Endothelial cell of umbilical vein (primary cell): Measurements from ENCODE around the gene SLC25A19. TPM values are rescaled to one million over a fixed set of nuclear protein-coding genes. Genes with fewer than 3 reads are reported as not detected.
A peak's percentile ranks its signal among the peaks of the same experiment; 100 is the strongest.

Experiments
- BruUV-seq: library from RNA; stranded (reverse); fragments of 400-500 nt; replicated peaks from 2 replicates; lab custom pipeline; 2021; lab: Mats Ljungman, UMichigan
- CTCF ChIA-PET: fragments of 300-600, 350-600 bp; sonication (Branson Sonifier 250); formaldehyde crosslinking; loops from one replicate; lab custom pipeline; 2021; ENCODE audit warnings: antibody characterized with exemption, inconsistent platforms; lab: Charles Lee
- POLR2A ChIA-PET: fragments of 300-600, 350-600 bp; sonication (Branson Sonifier 250); formaldehyde crosslinking; loops from one replicate; lab custom pipeline; 2021; ENCODE audit warnings: antibody characterized with exemption, inconsistent platforms; lab: Charles Lee
- DNase-seq: peaks from one replicate; pipeline ENCODE4 v3.0.0-alpha.2; 2011; ENCODE audit warnings: low read depth, low spot score
- FAIRE-seq: peaks from 2 replicates; lab custom pipeline; 2011; peaks lifted over from hg19 to GRCh38; lab: Jason Lieb, UNC
- H2AFZ ChIP-seq: 2 replicates; pipeline ENCODE4 v1.6.0; 2012; ENCODE audit warnings: low read depth, low read length, control low read depth, inconsistent platforms
- H3K27ac ChIP-seq: 2 replicates; pipeline ENCODE4 v1.5.1; 2011; ENCODE audit warnings: low read depth, mild to moderate bottlenecking, control low read depth, low read length, moderate library complexity; ENCODE audit not compliant: insufficient read depth
- H3K27me3 ChIP-seq, 2 experiments: 2 replicates each; pipeline versions ENCODE4 v1.6.0 to v1.6.1; 2011; ENCODE audit warnings: low read length in 2 of 2, mixed read lengths in 1 of 2; ENCODE audit not compliant: control insufficient read depth in 2 of 2, insufficient read depth in 2 of 2
- H3K36me3 ChIP-seq, 2 experiments: 2 replicates in 1 of 2; 3 replicates in 1 of 2; pipeline ENCODE4 v1.5.1; 2011; ENCODE audit warnings: low read length in 2 of 2, mild to moderate bottlenecking in 1 of 2, moderate library complexity in 1 of 2; ENCODE audit not compliant: control insufficient read depth in 2 of 2, insufficient read depth in 2 of 2; ENCODE audit errors: extremely low read depth in 1 of 2
- H3K4me1 ChIP-seq: 3 replicates; pipeline ENCODE4 v1.5.1; 2011; ENCODE audit warnings: mild to moderate bottlenecking, low read length; ENCODE audit not compliant: control insufficient read depth, insufficient read depth; ENCODE audit errors: extremely low read depth
- H3K4me2 ChIP-seq: 2 replicates; pipeline ENCODE4 v1.6.1; 2011; ENCODE audit warnings: low read length, control low read depth, mixed read lengths; ENCODE audit not compliant: insufficient read depth
- H3K4me3 ChIP-seq, 3 experiments: fragments of 200-600 bp in 1 of 3; sonication (generic), shearing (Covaris generic) in 1 of 3; replicated peaks in 1 of 3; 2 replicates each; pipeline ENCODE4 v1.5.1; 2011 to 2016; ENCODE audit warnings: control low read depth in 3 of 3, low read length in 3 of 3, mild to moderate bottlenecking in 2 of 3, inconsistent platforms in 1 of 3, low read depth in 1 of 3, moderate library complexity in 1 of 3; ENCODE audit not compliant: insufficient read depth in 1 of 3
- H3K79me2 ChIP-seq: 2 replicates; pipeline ENCODE4 v1.6.0; 2012; ENCODE audit warnings: low read length, inconsistent platforms; ENCODE audit not compliant: control insufficient read depth, insufficient read depth
- H3K9ac ChIP-seq: replicated peaks from 2 replicates; pipeline ENCODE3; 2011; ENCODE audit warnings: low read length, control low read depth; ENCODE audit not compliant: insufficient read depth; ENCODE audit errors: extremely low read depth
- H3K9me1 ChIP-seq: replicated peaks from 3 replicates; pipeline ENCODE4 v1.6.0; 2011; ENCODE audit warnings: mild to moderate bottlenecking, low read length; ENCODE audit not compliant: control insufficient read depth, insufficient read depth; ENCODE audit errors: extremely low read depth
- H3K9me3 ChIP-seq: replicated peaks from 2 replicates; pipeline ENCODE4 v1.5.1; 2012; ENCODE audit warnings: low read length, inconsistent platforms; ENCODE audit not compliant: control insufficient read depth, insufficient read depth
- H4K20me1 ChIP-seq: replicated peaks from 2 replicates; pipeline ENCODE3; 2011; ENCODE audit warnings: mild to moderate bottlenecking, low read length; ENCODE audit not compliant: control insufficient read depth, insufficient read depth; ENCODE audit errors: extremely low read depth
- EZH2 ChIP-seq: IDR thresholded peaks from 2 replicates; pipeline ENCODE4 v1.6.1; 2012; ENCODE audit warnings: borderline replicate concordance, low read depth, mild to moderate bottlenecking, moderate library complexity, low read length, inconsistent platforms; ENCODE audit not compliant: severe bottlenecking
- FOS ChIP-seq: IDR thresholded peaks from 2 replicates; pipeline ENCODE4 v1.6.1; 2011; ENCODE audit warnings: mild to moderate bottlenecking, low read length, moderate library complexity, borderline replicate concordance; ENCODE audit not compliant: insufficient read depth
- GATA2 ChIP-seq: IDR thresholded peaks from 2 replicates; pipeline ENCODE4 v1.7.0; 2011; ENCODE audit warnings: low read depth, mild to moderate bottlenecking, moderate library complexity, mixed read lengths, low read length; ENCODE audit not compliant: insufficient read length, insufficient read depth
- JUN ChIP-seq: IDR thresholded peaks from 2 replicates; pipeline ENCODE4 v1.6.1; 2011; ENCODE audit warnings: borderline replicate concordance, low read depth; ENCODE audit not compliant: insufficient read length, insufficient read depth
- POLR2AphosphoS5 ChIP-seq: IDR thresholded peaks from 2 replicates; pipeline ENCODE4 v1.6.1; 2012; ENCODE audit warnings: low read depth, mild to moderate bottlenecking, control low read depth, low read length, moderate library complexity; ENCODE audit not compliant: insufficient read depth
- dilution Hi-C: fragments of 300-500 bp; cut with MboI; formaldehyde crosslinking; loops from one replicate; pipeline ENCODE4 v1.15.0; 2019; ENCODE audit warnings: low sequenced_read_pairs; ENCODE audit not compliant: extremely low pct_ligation_motif_present
- intact Hi-C: fragments of 100-400 bp; cut with micrococcal nuclease; formaldehyde crosslinking; loops from one replicate; pipeline ENCODE4 v1.10.0; 2022
- polyA plus RNA-seq, 4 experiments: library from polyadenylated mRNA; depleted of rRNA in 3 of 4; stranded (reverse) in 3 of 4; unstranded in 1 of 4; fragments of >200 nt; gene quantifications; 2 replicates each; pipeline versions ENCODE4 v1.2.1 to v1.2.3, GENCODE V29; 2011 to 2012; ENCODE audit warnings: missing spikeins in 1 of 4
- total RNA-seq: library from RNA; stranded (reverse); gene quantifications from 2 replicates; pipeline ENCODE4 v1.2.3, GENCODE V29; 2021
- TF ChIP-seq, protein P1 (sequence below): IDR thresholded peaks from 2 replicates; pipeline ENCODE4 v1.6.1; 2011; ENCODE audit not compliant: insufficient read depth, insufficient read length
- TF ChIP-seq, protein P2 (sequence below), 2 donors: IDR thresholded peaks; 1 replicate in 1 of 2; 2 replicates in 1 of 2; pipeline ENCODE4 v1.5.1; 2011; ENCODE audit warnings: low read length in 2 of 2, mild to moderate bottlenecking in 2 of 2, moderate library complexity in 2 of 2, control low read depth in 1 of 2, inconsistent platforms in 1 of 2, low read depth in 1 of 2; ENCODE audit not compliant: insufficient read depth in 1 of 2; ENCODE audit errors: extremely low read depth in 1 of 2

The SLC25A19 gene
- total and polyA plus RNA-seq, 2 donors (not counting 3 experiments of a cell fraction or from before 2014, with no cell fraction given): 20.6 to 20.9 TPM

DNA sequence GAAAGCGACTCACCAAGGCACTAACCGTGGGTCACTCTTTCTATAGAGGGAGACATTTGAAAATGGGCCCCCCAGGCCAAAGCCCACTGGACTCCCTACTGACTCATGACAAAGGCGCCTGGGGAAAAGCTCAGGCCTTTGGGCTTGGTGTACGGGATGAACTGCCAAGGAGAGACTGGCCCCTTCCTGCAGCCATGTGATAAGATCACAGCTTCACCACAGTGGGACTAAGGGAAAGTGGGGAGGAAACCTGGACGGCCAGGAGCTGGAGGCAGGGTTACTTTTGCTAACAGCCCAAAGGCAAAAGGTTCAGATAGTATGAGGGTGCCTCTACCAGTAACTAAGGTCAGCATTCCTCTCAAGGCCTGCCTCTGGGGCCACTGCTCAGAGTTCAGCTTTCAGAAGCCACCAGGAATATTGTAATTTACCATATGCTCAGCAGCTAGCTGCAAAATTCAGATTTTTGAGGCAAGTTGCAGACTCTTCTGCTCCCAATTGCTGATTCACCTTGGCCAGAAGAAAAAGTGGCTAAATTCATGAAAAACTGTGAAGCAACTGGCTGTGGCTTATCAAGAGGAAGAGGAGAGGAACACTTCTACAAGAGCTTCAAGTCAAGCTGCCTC is 37.1 kb upstream of the SLC25A19 start:
- BruUV-seq: no TSS peak
- ChIA-PET CTCF (interaction anchor here (0.7 to 7.4 kb wide), 15 partner anchors 9 to 190 kb away, joined by 3 to 178 read pairs (median 4); partner anchors contain the start of genes GRB2, MIF4GD and TSEN54), POLR2A (interaction anchor here (0.6 to 2.2 kb wide), 3 partner anchors 68 to 101 kb away, joined by 3 to 11 read pairs (median 5); partner anchors contain the start of gene GRB2)
- no peaks in the 10 kb centered on the region for H3K27me3 ChIP-seq
- H3K4me3 ChIP-seq: peak overlapping the region in 1 of 3 experiments; percentile 13
- no peaks in the 10 kb centered on the region for H3K9me1 ChIP-seq
- H3K79me2 ChIP-seq: peaks cover 15% of the 10 kb centered on the region
- TF ChIP-seq, protein P1, sequence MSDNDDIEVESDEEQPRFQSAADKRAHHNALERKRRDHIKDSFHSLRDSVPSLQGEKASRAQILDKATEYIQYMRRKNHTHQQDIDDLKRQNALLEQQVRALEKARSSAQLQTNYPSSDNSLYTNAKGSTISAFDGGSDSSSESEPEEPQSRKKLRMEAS: no peak
- TF ChIP-seq GATA2: peak; percentile 86
- peak overlapping the region; percentile 63 for H3K4me2 ChIP-seq
- H2AFZ ChIP-seq: no peak overlapping the region
- intact Hi-C loops (no loop called here), dilution Hi-C loops (no loop called here)
- H3K9ac ChIP-seq: peak overlapping the region; percentile 35
- peak overlapping the region; percentile 79 for H3K27ac ChIP-seq
- DNase-seq: no peak
- peaks cover 3 to 8% of the 10 kb centered on the region in 2 experiments for H3K36me3 ChIP-seq
- H4K20me1 ChIP-seq: no peaks in the 10 kb centered on the region
- no peak for FAIRE-seq
- no peaks in the 10 kb centered on the region for H3K9me3 ChIP-seq
- peaks cover 24% of the 10 kb centered on the region for H3K4me1 ChIP-seq

DNA sequence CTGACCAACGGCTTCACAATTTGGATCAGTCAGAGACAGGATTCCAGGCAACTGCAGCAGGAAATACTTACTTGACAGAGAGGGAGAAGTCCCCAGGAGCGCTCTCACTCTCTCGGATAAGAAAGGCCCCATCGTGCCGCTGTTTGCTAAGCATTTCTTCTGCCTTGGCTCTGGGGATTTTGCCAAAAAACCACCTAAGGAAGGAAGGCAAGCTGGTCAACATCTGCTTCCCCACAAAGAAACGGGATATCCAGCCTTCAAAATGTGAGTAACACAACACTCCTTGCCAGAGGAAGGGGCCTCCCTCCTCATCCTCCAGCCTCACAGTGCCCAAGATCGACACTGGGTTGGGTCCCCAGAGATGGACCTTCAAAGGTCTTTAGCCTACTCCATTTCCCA is 36.6 kb upstream of the SLC25A19 start:
- POLR2A ChIA-PET: interaction anchor here (1.4 to 2.2 kb wide), 2 partner anchors 68 to 80 kb away, joined by 5 to 11 read pairs; partner anchors contain the start of gene GRB2
- Histone ChIP-seq H3K27ac (peak overlapping the region; percentile 79), H3K79me2 (peaks cover 13% of the 10 kb centered on the region), H3K9me3 (no peaks in the 10 kb centered on the region), H4K20me1 (no peaks in the 10 kb centered on the region), H3K27me3 (no peaks in the 10 kb centered on the region), H3K36me3 (peaks cover 5 to 9% of the 10 kb centered on the region in 2 experiments), H3K4me2 (peak overlapping the region; percentile 63), H3K9ac (peak overlapping the region; percentile 35), H2AFZ (no peak overlapping the region), H3K4me1 (peaks cover 24% of the 10 kb centered on the region), H3K9me1 (no peaks in the 10 kb centered on the region), H3K4me3 (peak overlapping the region in 1 of 3 experiments; percentile 13)
- DNase-seq (peak; percentile 89), FAIRE-seq (peak; percentile 92)
- dilution Hi-C loops (no loop called here), intact Hi-C loops (no loop called here)
- CTCF ChIA-PET: interaction anchor here (0.7 to 7.4 kb wide), 15 partner anchors 10 to 190 kb away, joined by 3 to 178 read pairs (median 4); partner anchors contain the start of genes GRB2, MIF4GD and TSEN54
- TF ChIP-seq JUN (no peak), POLR2AphosphoS5 (peak; percentile 14), FOS (no peak), EZH2 (no peak)
- TF ChIP-seq, protein P2, sequence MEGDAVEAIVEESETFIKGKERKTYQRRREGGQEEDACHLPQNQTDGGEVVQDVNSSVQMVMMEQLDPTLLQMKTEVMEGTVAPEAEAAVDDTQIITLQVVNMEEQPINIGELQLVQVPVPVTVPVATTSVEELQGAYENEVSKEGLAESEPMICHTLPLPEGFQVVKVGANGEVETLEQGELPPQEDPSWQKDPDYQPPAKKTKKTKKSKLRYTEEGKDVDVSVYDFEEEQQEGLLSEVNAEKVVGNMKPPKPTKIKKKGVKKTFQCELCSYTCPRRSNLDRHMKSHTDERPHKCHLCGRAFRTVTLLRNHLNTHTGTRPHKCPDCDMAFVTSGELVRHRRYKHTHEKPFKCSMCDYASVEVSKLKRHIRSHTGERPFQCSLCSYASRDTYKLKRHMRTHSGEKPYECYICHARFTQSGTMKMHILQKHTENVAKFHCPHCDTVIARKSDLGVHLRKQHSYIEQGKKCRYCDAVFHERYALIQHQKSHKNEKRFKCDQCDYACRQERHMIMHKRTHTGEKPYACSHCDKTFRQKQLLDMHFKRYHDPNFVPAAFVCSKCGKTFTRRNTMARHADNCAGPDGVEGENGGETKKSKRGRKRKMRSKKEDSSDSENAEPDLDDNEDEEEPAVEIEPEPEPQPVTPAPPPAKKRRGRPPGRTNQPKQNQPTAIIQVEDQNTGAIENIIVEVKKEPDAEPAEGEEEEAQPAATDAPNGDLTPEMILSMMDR (IDR thresholded peaks at IDR 0.05; ENCODE audit: extremely low read depth in 1 of 2, insufficient read depth in 1 of 2, low read depth in 1 of 2, low read length in 2 of 2): no peak
- BruUV-seq: no TSS peak
